Hepatocyte (in vitro differentiated cells): ENCODE data around the gene LDLRAD3. TPM values are rescaled to one million over a fixed set of nuclear protein-coding genes. Genes with fewer than 3 reads are reported as not detected.
A peak's percentile ranks its signal among the peaks of the same experiment; 100 is the strongest.

Source experiments
- DNase-seq: peaks from one replicate; pipeline ENCODE4 v3.0.0-alpha.2; 2016; ENCODE audit warnings: low spot score
- H2AFZ ChIP-seq: fragments of 200-600 bp; sonication (generic); 2 replicates; pipeline ENCODE4 v1.6.0; 2016; ENCODE audit warnings: antibody characterized with exemption, mild to moderate bottlenecking
- H3K27ac ChIP-seq: fragments of 200-600 bp; sonication (generic); 2 replicates; pipeline ENCODE4 v1.5.1; 2016; ENCODE audit warnings: mild to moderate bottlenecking
- H3K27me3 ChIP-seq: fragments of 200-600 bp; sonication (generic); 2 replicates; pipeline ENCODE4 v1.6.1; 2016
- H3K36me3 ChIP-seq: fragments of 200-600 bp; sonication (generic); replicated peaks from 2 replicates; pipeline ENCODE4 v1.5.1; 2016; ENCODE audit warnings: low read depth; ENCODE audit not compliant: insufficient read depth
- H3K4me1 ChIP-seq: fragments of 200-600 bp; sonication (generic); 2 replicates; pipeline ENCODE4 v1.5.1; 2016; ENCODE audit warnings: mild to moderate bottlenecking, moderate library complexity; ENCODE audit not compliant: insufficient read depth
- H3K4me2 ChIP-seq: fragments of 200-600 bp; sonication (generic); 2 replicates; pipeline ENCODE4 v1.6.0; 2016
- H3K4me3 ChIP-seq: fragments of 200-600 bp; sonication (generic); 2 replicates; pipeline ENCODE4 v1.5.1; 2016; ENCODE audit warnings: mild to moderate bottlenecking
- H3K79me2 ChIP-seq: fragments of 200-600 bp; sonication (generic); 2 replicates; pipeline ENCODE4 v1.6.0; 2017; ENCODE audit warnings: mild to moderate bottlenecking
- H3K9me2 ChIP-seq: fragments of 200-600 bp; sonication (generic); replicated peaks from 2 replicates; pipeline ENCODE4 v1.6.0; 2017; ENCODE audit warnings: mild to moderate bottlenecking; ENCODE audit not compliant: insufficient read depth
- H3K9me3 ChIP-seq: fragments of 200-600 bp; sonication (generic); 2 replicates; pipeline ENCODE4 v1.5.1; 2016; ENCODE audit warnings: low read depth, mild to moderate bottlenecking
- H4K20me1 ChIP-seq: fragments of 200-600 bp; sonication (generic); 2 replicates; pipeline ENCODE4 v1.6.0; 2016; ENCODE audit warnings: mild to moderate bottlenecking; ENCODE audit not compliant: insufficient read depth, poor library complexity, severe bottlenecking
- CTCF ChIP-seq: fragments of 200-600 bp; sonication (generic); IDR thresholded peaks from 2 replicates; pipeline ENCODE4 v1.5.1; 2016; ENCODE audit warnings: antibody characterized with exemption, mild to moderate bottlenecking; ENCODE audit not compliant: poor library complexity
- EZH2 ChIP-seq: fragments of 200-600 bp; sonication (generic); IDR thresholded peaks from 2 replicates; pipeline ENCODE4 v1.6.1; 2016; ENCODE audit warnings: antibody characterized with exemption, mild to moderate bottlenecking, borderline replicate concordance
- EZH2phosphoT487 ChIP-seq: fragments of 200-600 bp; sonication (generic); IDR thresholded peaks from one replicate; pipeline ENCODE4 v1.6.1; 2018; ENCODE audit warnings: antibody characterized with exemption, mild to moderate bottlenecking, low read depth, moderate library complexity; ENCODE audit not compliant: unreplicated experiment, severe bottlenecking
- WGBS: methylation state at CpG from one replicate; pipeline ENCODE4 v1.1.6; 2016; ENCODE audit warnings: low lambda C conversion rate; ENCODE audit errors: missing lambda C conversion rate; 5-methylcytosine and 5-hydroxymethylcytosine counted together
- polyA plus RNA-seq: library from polyadenylated mRNA; unstranded; fragments of >200 nt; fragmentation: Nextera tagmentation; extraction: Ambion mirVana; gene quantifications from 2 replicates; pipeline ENCODE4 v1.2.1, GENCODE V29; 2016
- total RNA-seq: library from RNA; depleted of rRNA; stranded (reverse); fragments of >200 nt; gene quantifications from 2 replicates; pipeline ENCODE4 v1.2.3, GENCODE V29; 2014

The LDLRAD3 gene
- total and polyA plus RNA-seq, 2 experiments from 2014 or later: 12.2 TPM

- Histone ChIP-seq H3K9me3 (no peaks in the 10 kb centered on the region), H3K27me3 (no peaks in the 10 kb centered on the region)
These were observed 299.8 kb downstream of the LDLRAD3 start for GRCh38 chr11:36243641-36244040.

GRCh38 chr11:36247493-36247892 lies 303.6 kb downstream of the LDLRAD3 start:
- no peaks in the 10 kb centered on the region for H3K9me2 ChIP-seq
- no peaks in the 10 kb centered on the region for H3K9me3 ChIP-seq
- H3K4me1 ChIP-seq: no peaks in the 10 kb centered on the region
- no peak for TF ChIP-seq CTCF
- TF ChIP-seq EZH2: no peak
- TF ChIP-seq EZH2phosphoT487: no peak
- no peaks in the 10 kb centered on the region for H3K79me2 ChIP-seq
- no peaks in the 10 kb centered on the region for H3K27me3 ChIP-seq
- H3K4me3 ChIP-seq: no peak overlapping the region
- WGBS: 64% methylated on average over 3 of the region's 3 CpGs
- H2AFZ ChIP-seq: no peak overlapping the region
- no peak overlapping the region for H3K4me2 ChIP-seq
- DNase-seq: no peak
- H3K27ac ChIP-seq: no peak overlapping the region
- H4K20me1 ChIP-seq: no peaks in the 10 kb centered on the region
- no peaks in the 10 kb centered on the region for H3K36me3 ChIP-seq

More at GRCh38 chr11:36243641-36244040, 299.8 kb downstream of the LDLRAD3 start:
- TF ChIP-seq EZH2 (no peak), CTCF (no peak), EZH2phosphoT487 (no peak)
- Histone ChIP-seq H4K20me1 (no peaks in the 10 kb centered on the region), H2AFZ (no peak overlapping the region), H3K79me2 (no peaks in the 10 kb centered on the region), H3K4me2 (no peak overlapping the region), H3K27ac (no peak overlapping the region), H3K9me2 (no peaks in the 10 kb centered on the region), H3K4me1 (no peaks in the 10 kb centered on the region), H3K36me3 (no peaks in the 10 kb centered on the region), H3K4me3 (no peak overlapping the region)
- WGBS: 82% methylated on average over 1 of the region's 1 CpG
- no peak for DNase-seq

GRCh38 chr11:36248436-36248835 lies 304.6 kb downstream of the LDLRAD3 start:
- Histone ChIP-seq H3K79me2 (no peaks in the 10 kb centered on the region), H3K36me3 (no peaks in the 10 kb centered on the region), H3K4me2 (no peak overlapping the region), H3K4me3 (no peak overlapping the region), H3K4me1 (no peaks in the 10 kb centered on the region), H3K9me2 (no peaks in the 10 kb centered on the region), H3K27ac (no peak overlapping the region), H4K20me1 (no peaks in the 10 kb centered on the region), H2AFZ (no peak overlapping the region), H3K27me3 (no peaks in the 10 kb centered on the region), H3K9me3 (no peaks in the 10 kb centered on the region)
- 71% methylated on average over 4 of the region's 4 CpGs for whole genome bisulfite sequencing
- TF ChIP-seq CTCF (no peak), EZH2phosphoT487 (no peak), EZH2 (no peak)
- no peak for DNase-seq

GRCh38 chr11:36249246-36249645 lies 305.4 kb downstream of the LDLRAD3 start:
- Histone ChIP-seq H3K9me3 (no peaks in the 10 kb centered on the region), H3K36me3 (no peaks in the 10 kb centered on the region), H3K9me2 (no peaks in the 10 kb centered on the region), H3K27me3 (no peaks in the 10 kb centered on the region), H3K79me2 (no peaks in the 10 kb centered on the region), H3K4me1 (no peaks in the 10 kb centered on the region), H3K4me2 (no peak overlapping the region), H2AFZ (no peak overlapping the region), H3K4me3 (no peak overlapping the region), H3K27ac (peak overlapping the region; percentile 3), H4K20me1 (no peaks in the 10 kb centered on the region)
- DNase-seq: peak; percentile 19
- 50% methylated on average over 2 of the region's 2 CpGs for WGBS
- TF ChIP-seq CTCF (no peak), EZH2 (no peak), EZH2phosphoT487 (no peak)
